Posterior cingulate gyrus (tissue), 11 donors: ENCODE results near the gene TTC23L.
"Not testable (repeated sequence)": the region's sequence is repeated elsewhere in the genome, so short reads cannot be mapped to it uniquely, and the experiment has no call there.

Experiments used
- DNase-seq, 10 donors: peaks; one replicate each; pipeline versions ENCODE4 v3.0.0 to v3.0.0-alpha.2; 2020 to 2021; ENCODE audit warnings: mixed read lengths in 3 of 10
- intact Hi-C: fragments of 100-400 bp; cut with DNase I; formaldehyde crosslinking; loops from one replicate; pipeline ENCODE4 v1.15.1; 2023

The TTC23L gene

GRCh38 chr5:34914671-34915138, 75.7 kb downstream of the TTC23L start:
- intact Hi-C loops = loop anchor here (1.0 kb wide), 1 partner anchor 15 kb away; the partner anchor contains the start of gene DNAJC21
- peak in 4 of 10 donors; percentile 18 to 83 (median 22) for DNase-seq

- intact Hi-C loops = loop anchor here (1.0 kb wide), 1 partner anchor 14 kb away; the partner anchor contains the start of gene DNAJC21
These were observed 76.3 kb downstream of the TTC23L start, which contains the start of the genes BRIX1 and RAD1 for GRCh38 chr5:34915139-34915855. BRIX1 (plus strand) TSS chr5:34915711; CDS start chr5:34915739, 28 bp downstream. RAD1 (minus strand) TSS chr5:34915504; CDS start chr5:34914892, 612 bp downstream.

GRCh38 chr5:34915856-34916192, 76.9 kb downstream of the TTC23L start:
- intact Hi-C loops = loop anchor here (1.0 kb wide), 1 partner anchor 13 kb away; the partner anchor contains the start of gene DNAJC21
- no peak for DNase-seq

More at GRCh38 chr5:34915139-34915855, 76.3 kb downstream of the TTC23L start, which contains the start of the genes BRIX1 and RAD1:
- peak; percentile 96 to 99 (median 97) for DNase-seq

- intact Hi-C loops = no loop called here
- no peak for DNase-seq
These were observed 77.6 kb downstream of the TTC23L start for GRCh38 chr5:34916518-34916917.

- intact Hi-C loops = no loop called here
- no peak for DNase-seq
These were observed 79.1 kb downstream of the TTC23L start for GRCh38 chr5:34918025-34918424.

- no peak for DNase-seq
- intact Hi-C loops = no loop called here
These were observed 80.1 kb downstream of the TTC23L start for GRCh38 chr5:34919077-34919476.

- intact Hi-C loops, DNase-seq: not testable (repeated sequence)
These were observed 84.3 kb downstream of the TTC23L start for GRCh38 chr5:34923256-34923655.

GRCh38 chr5:34923694-34924461, 84.9 kb downstream of the TTC23L start:
- intact Hi-C loops = no loop called here
- no peak for DNase-seq

- no peak for DNase-seq
- intact Hi-C loops = no loop called here
These were observed 85.5 kb downstream of the TTC23L start for GRCh38 chr5:34924462-34924765.

GRCh38 chr5:34926318-34926888, 87.4 kb downstream of the TTC23L start:
- DNase-seq = no peak
- intact Hi-C loops = no loop called here

GRCh38 chr5:34927785-34928184, 88.8 kb downstream of the TTC23L start:
- intact Hi-C loops = no loop called here
- DNase-seq = no peak

GRCh38 chr5:34928267-34928666, 89.3 kb downstream of the TTC23L start:
- intact Hi-C loops = no loop called here

GRCh38 chr5:34929134-34929719, 90.3 kb downstream of the TTC23L start, which contains the start of gene DNAJC21:
DNAJC21 (plus strand) TSS chr5:34929559; CDS start chr5:34929820, 261 bp downstream.
- intact Hi-C loops = loop anchor here (1.0 kb wide), 1 partner anchor 14 kb away; the partner anchor contains the start of genes BRIX1 and RAD1
- DNase-seq = peak; percentile 96 to 100 (median 98)

More at GRCh38 chr5:34928267-34928666, 89.3 kb downstream of the TTC23L start:
- no peak for DNase-seq

- intact Hi-C loops = loop anchor here (1.0 kb wide), 1 partner anchor 15 kb away; the partner anchor contains the start of genes BRIX1 and RAD1
- peak; percentile 39 to 95 (median 70) for DNase-seq
These were observed 90.9 kb downstream of the TTC23L start for GRCh38 chr5:34929720-34930461.

- DNase-seq = no peak
- intact Hi-C loops = no loop called here
These were observed 91.5 kb downstream of the TTC23L start for GRCh38 chr5:34930462-34930844.

GRCh38 chr5:34930870-34931269, 91.9 kb downstream of the TTC23L start:
- no peak for DNase-seq
- intact Hi-C loops = no loop called here

- DNase-seq = no peak
- intact Hi-C loops = no loop called here
These were observed 94.0 kb downstream of the TTC23L start for GRCh38 chr5:34932947-34933346.

- intact Hi-C loops = no loop called here
These were observed 103.0 kb downstream of the TTC23L start for GRCh38 chr5:34941936-34942335.

GRCh38 chr5:34944044-34944443, 105.1 kb downstream of the TTC23L start:
- no peak for DNase-seq
- intact Hi-C loops = no loop called here

More at GRCh38 chr5:34941936-34942335, 103.0 kb downstream of the TTC23L start:
- DNase-seq = no peak
